Lower lobe of right lung (tissue), 2 donors: Measurements from ENCODE around the gene STRIT1. TPM values are rescaled to one million over a fixed set of nuclear protein-coding genes. Genes with fewer than 3 reads are reported as not detected.
A peak's percentile ranks its signal among the peaks of the same experiment; 100 is the strongest.

ENCODE experiments used
- ATAC-seq, 2 donors: fragments of 200-7000 bp; cut with Tn5 transposase; one replicate each; pipeline ENCODE4 v1.9.1; 2020 to 2022; ENCODE audit warnings: mild to moderate bottlenecking in 2 of 2, moderate library complexity in 2 of 2
- DNase-seq: peaks from one replicate; pipeline ENCODE4 v3.0.0-alpha.2; 2020
- H3K27ac ChIP-seq: fragments of 200-600 bp; one replicate; pipeline ENCODE4 v1.8.0; 2022
- H3K27me3 ChIP-seq: fragments of 200-600 bp; one replicate; pipeline ENCODE4 v1.8.0; 2022; ENCODE audit warnings: low read depth
- H3K36me3 ChIP-seq: fragments of 200-600 bp; one replicate; pipeline ENCODE4 v1.8.0; 2022; ENCODE audit warnings: mild to moderate bottlenecking
- H3K4me1 ChIP-seq: fragments of 200-600 bp; one replicate; pipeline ENCODE4 v1.8.0; 2022
- H3K4me3 ChIP-seq: fragments of 200-600 bp; one replicate; pipeline ENCODE4 v1.8.0; 2022; ENCODE audit warnings: mild to moderate bottlenecking
- H3K9me3 ChIP-seq: fragments of 200-600 bp; one replicate; pipeline ENCODE4 v1.8.0; 2022
- intact Hi-C: fragments of 100-400 bp; cut with DNase I; formaldehyde crosslinking; loops from one replicate; pipeline ENCODE4 v1.11.0; 2022
- long read RNA-seq: library from polyadenylated mRNA; unstranded; transcript quantifications from one replicate; pipeline ENCODE4 v2.0.0, GENCODE V29; 2021
- total RNA-seq: library from RNA; stranded (reverse); fragmentation: NEBNext Ultra II Directional; extraction: Animal tissue kit (Norgen Biotek cat#: 25700); gene quantifications from one replicate; pipeline ENCODE4 v1.2.1, GENCODE V29; 2021
- TF ChIP-seq, protein P1 (sequence below): fragments of 200-600 bp; IDR thresholded peaks from one replicate; pipeline ENCODE4 v1.8.0; 2022; ENCODE audit warnings: antibody characterized with exemption, mild to moderate bottlenecking
- donor health status: DM: no; HTN: yes; CAD: no; lungs with severe emphysema.

STRIT1 gene
- not detected for total RNA-seq
- long read RNA-seq: 0 reads

DNA sequence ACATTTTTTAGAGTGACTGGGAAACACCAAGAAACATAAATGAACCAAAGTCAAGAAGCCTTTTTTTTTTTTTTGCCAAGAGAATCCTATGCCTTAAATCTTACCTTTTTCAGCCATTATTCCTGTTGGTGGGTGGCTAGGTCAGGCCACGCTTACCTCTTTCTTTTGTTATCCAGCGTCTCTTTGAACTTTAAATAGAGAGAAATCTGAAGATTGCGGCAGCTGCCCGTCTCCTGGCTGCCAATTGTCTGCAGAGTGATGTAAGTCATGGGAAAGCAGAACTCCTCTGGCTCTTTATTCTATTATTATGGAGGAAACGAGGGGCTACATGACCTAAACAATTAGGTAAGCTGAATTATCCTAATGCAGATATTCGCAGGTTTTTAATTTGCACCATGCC lies at the start of gene STRIT1:
Gene STRIT1 (minus strand): TSS at position 168 of the 400 bp plus-strand sequence.
- TF ChIP-seq, protein P1, sequence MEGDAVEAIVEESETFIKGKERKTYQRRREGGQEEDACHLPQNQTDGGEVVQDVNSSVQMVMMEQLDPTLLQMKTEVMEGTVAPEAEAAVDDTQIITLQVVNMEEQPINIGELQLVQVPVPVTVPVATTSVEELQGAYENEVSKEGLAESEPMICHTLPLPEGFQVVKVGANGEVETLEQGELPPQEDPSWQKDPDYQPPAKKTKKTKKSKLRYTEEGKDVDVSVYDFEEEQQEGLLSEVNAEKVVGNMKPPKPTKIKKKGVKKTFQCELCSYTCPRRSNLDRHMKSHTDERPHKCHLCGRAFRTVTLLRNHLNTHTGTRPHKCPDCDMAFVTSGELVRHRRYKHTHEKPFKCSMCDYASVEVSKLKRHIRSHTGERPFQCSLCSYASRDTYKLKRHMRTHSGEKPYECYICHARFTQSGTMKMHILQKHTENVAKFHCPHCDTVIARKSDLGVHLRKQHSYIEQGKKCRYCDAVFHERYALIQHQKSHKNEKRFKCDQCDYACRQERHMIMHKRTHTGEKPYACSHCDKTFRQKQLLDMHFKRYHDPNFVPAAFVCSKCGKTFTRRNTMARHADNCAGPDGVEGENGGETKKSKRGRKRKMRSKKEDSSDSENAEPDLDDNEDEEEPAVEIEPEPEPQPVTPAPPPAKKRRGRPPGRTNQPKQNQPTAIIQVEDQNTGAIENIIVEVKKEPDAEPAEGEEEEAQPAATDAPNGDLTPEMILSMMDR: no peak
- Histone ChIP-seq H3K4me3 (no peak within 1 kb of the TSS), H3K36me3 (no peaks in the 10 kb centered on the region), H3K9me3 (peaks cover 7% of the 10 kb centered on the region), H3K27ac (no peak within 1 kb of the TSS), H3K4me1 (no peaks in the 10 kb centered on the region), H3K27me3 (no peaks in the 10 kb centered on the region)
- intact Hi-C loops: no loop called here
- ATAC-seq (no peak), DNase-seq (no peak)

DNA sequence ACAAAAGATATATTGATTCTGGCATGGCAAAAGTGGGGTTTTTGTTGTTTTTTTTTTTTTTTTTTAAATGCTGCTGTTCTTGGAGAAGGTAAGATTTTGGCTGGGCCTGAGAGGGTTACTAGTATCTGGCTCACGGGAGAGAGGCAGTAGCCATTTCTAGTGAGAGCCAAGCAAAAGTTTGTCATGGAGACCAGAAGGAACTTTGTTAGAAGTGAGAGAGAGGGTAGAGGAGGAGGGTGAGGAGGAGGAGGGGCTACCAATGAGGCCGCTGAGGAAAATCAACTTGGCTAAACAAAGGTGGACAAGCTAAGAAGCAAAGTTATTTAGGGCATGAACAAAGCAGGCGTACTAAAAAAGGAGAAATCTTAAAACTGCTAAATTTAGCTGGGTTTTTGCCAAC lies 48.9 kb upstream of the STRIT1 start:
- no peak for ATAC-seq
- Histone ChIP-seq H3K4me1 (no peaks in the 10 kb centered on the region), H3K4me3 (no peak overlapping the region), H3K27me3 (no peaks in the 10 kb centered on the region), H3K36me3 (no peaks in the 10 kb centered on the region), H3K9me3 (no peaks in the 10 kb centered on the region), H3K27ac (no peak overlapping the region)
- intact Hi-C loops: no loop called here
- no peak for DNase-seq
- TF ChIP-seq, protein P1: no peak

DNA sequence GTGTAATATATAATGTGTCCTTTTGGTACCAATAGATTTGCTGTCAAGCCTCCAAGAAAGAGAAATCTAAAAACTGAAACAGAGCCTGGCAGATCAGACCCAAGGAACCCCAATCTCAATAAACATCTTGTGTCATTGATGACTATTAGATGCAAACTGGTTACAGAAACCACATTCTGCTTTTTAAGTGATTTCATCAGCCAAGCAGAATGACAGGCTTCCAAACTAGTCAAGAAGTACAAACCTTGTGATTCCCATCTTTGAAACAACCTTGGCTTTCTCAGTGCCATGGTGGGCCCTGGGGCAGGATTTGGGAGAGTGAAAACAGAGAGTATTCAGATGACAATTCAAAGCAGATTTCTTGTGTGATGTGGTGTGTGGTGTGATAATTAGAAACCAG lies 45.6 kb upstream of the STRIT1 start:
- intact Hi-C loops: no loop called here

DNA sequence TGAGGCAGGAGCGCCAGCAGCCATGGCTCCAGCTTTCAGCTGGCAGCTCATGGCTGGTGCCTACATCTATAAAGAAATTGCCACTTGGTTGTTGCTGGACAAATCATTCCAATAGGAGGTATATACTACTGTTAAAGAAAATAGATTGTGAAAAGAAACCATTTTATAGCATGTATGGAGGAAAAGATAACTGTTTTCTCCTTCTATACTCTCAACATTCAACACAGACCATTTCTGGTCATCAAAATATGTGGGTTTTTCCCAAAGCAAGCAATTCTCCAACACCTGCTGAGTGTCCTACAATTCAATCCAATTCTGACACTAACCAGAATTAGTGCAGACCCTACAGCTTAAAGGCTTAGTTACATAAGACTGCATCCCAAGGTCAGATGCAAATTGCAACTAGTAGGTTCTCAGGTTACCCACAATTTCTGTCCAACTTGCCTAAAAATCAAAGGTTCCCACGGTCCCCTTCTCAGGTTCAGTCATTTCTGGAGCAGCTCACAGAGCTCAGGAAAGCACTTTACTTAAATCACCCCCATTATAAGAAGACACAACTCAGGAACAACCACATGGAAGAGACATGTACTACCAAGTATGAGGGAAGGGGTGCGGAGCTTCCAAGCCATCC lies 42.4 kb upstream of the STRIT1 start:
- ATAC-seq (no peak), DNase-seq (no peak)
- no peaks in the 10 kb centered on the region for H3K36me3 ChIP-seq
- intact Hi-C loops: no loop called here
- no peaks in the 10 kb centered on the region for H3K27me3 ChIP-seq
- TF ChIP-seq, protein P1: no peak
- no peak overlapping the region for H3K27ac ChIP-seq
- H3K9me3 ChIP-seq: no peaks in the 10 kb centered on the region
- H3K4me1 ChIP-seq: no peaks in the 10 kb centered on the region
- no peak overlapping the region for H3K4me3 ChIP-seq

More for the DNA sequence above, 45.6 kb upstream of the STRIT1 start:
- Histone ChIP-seq H3K27me3 (no peaks in the 10 kb centered on the region), H3K4me1 (no peaks in the 10 kb centered on the region), H3K4me3 (no peak overlapping the region), H3K27ac (no peak overlapping the region), H3K36me3 (no peaks in the 10 kb centered on the region), H3K9me3 (no peaks in the 10 kb centered on the region)
- ATAC-seq (no peak), DNase-seq (no peak)
- TF ChIP-seq, protein P1: no peak

DNA sequence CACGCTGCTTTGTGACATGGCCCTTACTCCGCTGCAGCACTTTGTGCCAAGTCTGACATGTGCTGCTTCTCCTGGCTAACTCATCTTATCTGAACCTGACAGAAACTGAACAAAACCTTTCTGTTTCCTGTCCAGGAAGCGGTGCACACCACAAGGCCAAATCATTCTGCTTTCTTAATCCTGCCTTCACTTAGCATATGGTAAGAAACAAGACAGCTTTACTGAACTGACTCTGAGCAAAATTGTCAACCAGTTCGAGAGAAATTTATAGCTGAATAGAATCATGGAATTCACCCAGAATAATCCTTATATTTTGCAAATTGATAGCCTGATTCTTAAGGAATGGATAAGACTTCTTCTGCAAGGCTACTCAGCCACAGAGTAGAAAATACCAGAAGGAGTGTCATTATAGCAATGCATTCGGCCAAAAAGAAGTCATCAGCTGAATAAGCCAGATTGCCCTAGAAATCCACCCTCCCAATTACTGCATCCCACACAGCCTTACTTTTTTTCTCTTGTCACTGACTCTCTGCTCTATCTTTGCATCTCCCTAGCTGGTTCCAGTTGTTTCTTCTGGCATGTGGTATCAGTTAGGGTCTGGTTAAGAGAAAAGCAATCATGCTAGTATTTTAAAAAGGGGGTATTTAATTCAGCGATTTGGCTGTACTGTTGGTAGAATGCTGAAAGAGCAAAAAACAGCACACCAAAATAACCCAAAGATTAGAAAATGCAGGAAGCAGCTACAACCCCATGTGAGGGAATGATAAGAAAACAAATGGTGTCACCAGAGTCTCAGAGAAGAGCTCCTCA lies 41.6 kb upstream of the STRIT1 start:
- peak in 1 of 2 donors; percentile 45 for ATAC-seq
- Histone ChIP-seq H3K4me1 (no peaks in the 10 kb centered on the region), H3K9me3 (no peaks in the 10 kb centered on the region), H3K27me3 (no peaks in the 10 kb centered on the region), H3K36me3 (no peaks in the 10 kb centered on the region), H3K27ac (no peak overlapping the region), H3K4me3 (no peak overlapping the region)
- DNase-seq: no peak
- intact Hi-C loops: no loop called here
- TF ChIP-seq, protein P1: no peak
